PC-3 (cell line): Measurements from ENCODE around the gene PUM2. TPM values are rescaled to one million over a fixed set of nuclear protein-coding genes. Genes with fewer than 3 reads are reported as not detected.

Experiments used
- ATAC-seq: fragments of 200-7000 bp; cut with Tn5 transposase; 2 replicates; pipeline ENCODE4 v1.9.1; 2020; ENCODE audit warnings: mild to moderate bottlenecking, moderate library complexity
- BruUV-seq: library from RNA; stranded (reverse); fragments of 400-500 nt; replicated peaks from 2 replicates; lab custom pipeline; 2021; lab: Mats Ljungman, UMichigan
- CTCF ChIA-PET: fragments of 300-600 bp; sonication (Branson Sonifier 250); formaldehyde crosslinking; loops from one replicate; lab custom pipeline; 2022; ENCODE audit warnings: antibody characterized with exemption; lab: Charles Lee
- POLR2A ChIA-PET: fragments of 300-600 bp; sonication (Branson Sonifier 250); formaldehyde crosslinking; loops from one replicate; lab custom pipeline; 2022; ENCODE audit warnings: antibody characterized with exemption; ENCODE audit not compliant: unreplicated experiment; lab: Charles Lee
- DNase-seq: peaks from one replicate; pipeline ENCODE4 v3.0.0-alpha.2; 2015
- H2AFZ ChIP-seq: fragments of 300-600 bp; sonication (generic); 2 replicates; pipeline ENCODE4 v1.6.0; 2016; ENCODE audit warnings: antibody characterized with exemption, low read length
- H3F3A ChIP-seq: fragments of 300-600 bp; sonication (generic); one replicate; pipeline ENCODE4 v1.6.0; 2017; ENCODE audit warnings: antibody characterized with exemption, low read length, control low read depth, mild to moderate bottlenecking; ENCODE audit not compliant: unreplicated experiment
- H3K27ac ChIP-seq: fragments of 300-600 bp; sonication (generic); 2 replicates; pipeline ENCODE4 v1.5.1; 2016; ENCODE audit warnings: mild to moderate bottlenecking, low read length
- H3K27me3 ChIP-seq: fragments of 300-600 bp; sonication (generic); 2 replicates; pipeline ENCODE4 v1.6.1; 2016; ENCODE audit warnings: low read length, mixed read lengths
- H3K36me3 ChIP-seq: fragments of 300-600 bp; sonication (generic); 2 replicates; pipeline ENCODE4 v1.6.1; 2016; ENCODE audit warnings: low read depth, mixed run types, low read length, mixed read lengths
- H3K4me1 ChIP-seq: fragments of 300-600 bp; sonication (generic); 2 replicates; pipeline ENCODE4 v1.5.1; 2016; ENCODE audit warnings: low read length; ENCODE audit not compliant: insufficient read depth
- H3K4me2 ChIP-seq: fragments of 300-600 bp; sonication (generic); 2 replicates; pipeline ENCODE4 v1.6.0; 2016; ENCODE audit warnings: low read length
- H3K4me3 ChIP-seq: fragments of 300-600 bp; sonication (generic); 2 replicates; pipeline ENCODE4 v1.5.1; 2016; ENCODE audit warnings: mild to moderate bottlenecking, low read length, mixed read lengths
- H3K79me2 ChIP-seq: fragments of 300-600 bp; sonication (generic); 2 replicates; pipeline ENCODE4 v1.6.1; 2017; ENCODE audit warnings: low read length, mixed read lengths
- H3K9ac ChIP-seq: fragments of 300-600 bp; sonication (generic); 2 replicates; pipeline ENCODE4 v1.6.0; 2016; ENCODE audit warnings: mild to moderate bottlenecking, low read length
- H3K9me2 ChIP-seq: fragments of 300-600 bp; sonication (generic); replicated peaks from 2 replicates; pipeline ENCODE4 v1.6.1; 2016; ENCODE audit warnings: mixed run types, low read length, mixed read lengths
- H3K9me3 ChIP-seq: fragments of 300-600 bp; sonication (generic); 2 replicates; pipeline ENCODE4 v1.6.1; 2016; ENCODE audit warnings: low read length, mixed read lengths
- H4K20me1 ChIP-seq: fragments of 300-600 bp; sonication (generic); 2 replicates; pipeline ENCODE4 v1.6.1; 2016; ENCODE audit warnings: low read length, mixed read lengths
- EZH2 ChIP-seq: fragments of 300-600 bp; sonication (generic); IDR thresholded peaks from one replicate; pipeline ENCODE4 v1.6.1; 2017; ENCODE audit warnings: antibody characterized with exemption, mild to moderate bottlenecking, low read length; ENCODE audit not compliant: unreplicated experiment
- EZH2phosphoT487 ChIP-seq: fragments of 300-600 bp; sonication (generic); IDR thresholded peaks from 2 replicates; pipeline ENCODE4 v1.6.1; 2018; ENCODE audit warnings: mild to moderate bottlenecking, antibody characterized with exemption, low read length, borderline replicate concordance
- intact Hi-C: fragments of 100-400 bp; cut with micrococcal nuclease; formaldehyde crosslinking; loops from 2 replicates; pipeline ENCODE4 v1.9.0; 2023
- total RNA-seq: library from RNA; depleted of rRNA; stranded (reverse); fragments of >200 nt; gene quantifications from 2 replicates; pipeline ENCODE4 v1.2.3, GENCODE V29; 2014
- TF ChIP-seq, protein P1 (sequence below): fragments of 300-600 bp; sonication (generic); conservative IDR thresholded peaks from 2 replicates; pipeline ENCODE4 v1.5.1; 2017; ENCODE audit warnings: antibody characterized with exemption, low read depth, mild to moderate bottlenecking, low read length

The PUM2 gene
- total RNA-seq, 1 experiment from 2014 or later = 14.9 TPM

- BruUV-seq = no TSS peak
- POLR2A ChIA-PET = no interaction called here
Observed at GRCh38 chr2:20353241-20353992, 2.8 kb upstream of the PUM2 start.

DNA sequence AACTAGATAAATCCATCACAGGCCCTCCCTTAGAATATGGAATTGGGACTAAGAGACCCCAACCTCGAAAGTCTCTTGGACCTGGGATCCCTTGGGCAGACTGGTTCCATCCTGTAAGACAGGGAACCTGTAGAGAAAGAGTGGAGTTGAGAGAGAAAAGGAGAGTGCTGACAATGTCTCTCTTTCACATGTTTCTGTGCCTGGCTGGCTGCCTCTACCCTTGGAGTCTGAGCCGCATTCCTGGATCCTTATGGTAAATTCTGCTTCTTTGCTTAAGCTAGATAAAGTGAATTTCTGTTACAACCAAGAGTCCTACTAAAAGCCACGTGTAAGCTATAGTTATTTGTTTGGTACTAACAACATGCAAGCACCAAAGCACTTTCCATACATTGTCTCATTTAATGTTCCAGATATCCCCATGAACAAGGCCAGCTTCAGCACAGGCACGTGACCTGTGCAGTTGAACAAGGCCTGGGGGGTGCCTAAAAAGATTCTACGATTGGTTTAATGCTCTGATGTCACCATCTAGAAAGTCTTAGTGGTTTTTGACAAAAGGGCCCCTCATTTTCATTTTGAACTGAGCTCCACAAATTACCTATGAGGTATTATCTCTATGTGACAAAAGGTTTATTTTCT lies 2.1 kb upstream of the PUM2 start:
- H3K27ac ChIP-seq = no peak overlapping the region
- peaks cover 28% of the 10 kb centered on the region for H3K79me2 ChIP-seq
- H3F3A ChIP-seq = no peaks in the 10 kb centered on the region
- no peaks in the 10 kb centered on the region for H3K9me3 ChIP-seq
- H2AFZ ChIP-seq = no peak overlapping the region
- ChIA-PET POLR2A (no interaction called here), CTCF (no interaction called here)
- H3K4me1 ChIP-seq = peaks cover 27% of the 10 kb centered on the region
- peaks cover 3% of the 10 kb centered on the region; the same call in 1 of the 2 replicates for H3K36me3 ChIP-seq
- H3K27me3 ChIP-seq = no peaks in the 10 kb centered on the region
- H3K4me2 ChIP-seq = no peak overlapping the region
- no peak overlapping the region for H3K4me3 ChIP-seq
- peaks cover 21% of the 10 kb centered on the region for H4K20me1 ChIP-seq
- no TSS peak for BruUV-seq
- TF ChIP-seq, protein P1, sequence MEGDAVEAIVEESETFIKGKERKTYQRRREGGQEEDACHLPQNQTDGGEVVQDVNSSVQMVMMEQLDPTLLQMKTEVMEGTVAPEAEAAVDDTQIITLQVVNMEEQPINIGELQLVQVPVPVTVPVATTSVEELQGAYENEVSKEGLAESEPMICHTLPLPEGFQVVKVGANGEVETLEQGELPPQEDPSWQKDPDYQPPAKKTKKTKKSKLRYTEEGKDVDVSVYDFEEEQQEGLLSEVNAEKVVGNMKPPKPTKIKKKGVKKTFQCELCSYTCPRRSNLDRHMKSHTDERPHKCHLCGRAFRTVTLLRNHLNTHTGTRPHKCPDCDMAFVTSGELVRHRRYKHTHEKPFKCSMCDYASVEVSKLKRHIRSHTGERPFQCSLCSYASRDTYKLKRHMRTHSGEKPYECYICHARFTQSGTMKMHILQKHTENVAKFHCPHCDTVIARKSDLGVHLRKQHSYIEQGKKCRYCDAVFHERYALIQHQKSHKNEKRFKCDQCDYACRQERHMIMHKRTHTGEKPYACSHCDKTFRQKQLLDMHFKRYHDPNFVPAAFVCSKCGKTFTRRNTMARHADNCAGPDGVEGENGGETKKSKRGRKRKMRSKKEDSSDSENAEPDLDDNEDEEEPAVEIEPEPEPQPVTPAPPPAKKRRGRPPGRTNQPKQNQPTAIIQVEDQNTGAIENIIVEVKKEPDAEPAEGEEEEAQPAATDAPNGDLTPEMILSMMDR = no peak
- no peak for TF ChIP-seq EZH2
- TF ChIP-seq EZH2phosphoT487 = no peak
- intact Hi-C loops = no loop called here
- no peak for DNase-seq
- ATAC-seq = no peak
- H3K9ac ChIP-seq = no peak overlapping the region
- no peaks in the 10 kb centered on the region for H3K9me2 ChIP-seq

More at GRCh38 chr2:20353241-20353992, 2.8 kb upstream of the PUM2 start:
- peaks cover 16% of the 10 kb centered on the region for H4K20me1 ChIP-seq
- H2AFZ ChIP-seq = no peak overlapping the region
- CTCF ChIA-PET = no interaction called here
- H3K9ac ChIP-seq = no peak overlapping the region
- intact Hi-C loops = no loop called here
- no peak overlapping the region for H3K27ac ChIP-seq
- H3K4me3 ChIP-seq = no peak overlapping the region
- peak; percentile 18 for DNase-seq
- H3F3A ChIP-seq = no peaks in the 10 kb centered on the region
- no peaks in the 10 kb centered on the region for H3K27me3 ChIP-seq
- H3K4me2 ChIP-seq = no peak overlapping the region
- no peak for ATAC-seq
- peaks cover 21% of the 10 kb centered on the region for H3K79me2 ChIP-seq
- H3K9me2 ChIP-seq = no peaks in the 10 kb centered on the region
- no peaks in the 10 kb centered on the region for H3K9me3 ChIP-seq
- peaks cover 1% of the 10 kb centered on the region; the same call in 1 of the 2 replicates for H3K36me3 ChIP-seq
- TF ChIP-seq EZH2 = no peak
- TF ChIP-seq, protein P1 = no peak
- no peak for TF ChIP-seq EZH2phosphoT487
- H3K4me1 ChIP-seq = peaks cover 23% of the 10 kb centered on the region

GRCh38 chr2:20352230-20352578 lies 1.6 kb upstream of the PUM2 start:
- Histone ChIP-seq H3K27ac (no peak overlapping the region), H3K9ac (peak overlapping the region; percentile 86; the same call in 1 of the 2 replicates)

More at GRCh38 chr2:20352230-20352578, 1.6 kb upstream of the PUM2 start:
- ChIA-PET CTCF (no interaction called here), POLR2A (no interaction called here)
- peak overlapping the region; percentile 94; the same call in 1 of the 2 replicates for H3K4me2 ChIP-seq
- intact Hi-C loops = no loop called here
- TF ChIP-seq EZH2phosphoT487 (no peak), EZH2 (no peak)
- TF ChIP-seq, protein P1 = no peak
- H3F3A ChIP-seq = no peaks in the 10 kb centered on the region
- H3K4me3 ChIP-seq = no peak overlapping the region
- no peak overlapping the region for H2AFZ ChIP-seq
- peaks cover 3% of the 10 kb centered on the region; the same call in 1 of the 2 replicates for H3K36me3 ChIP-seq
- no peaks in the 10 kb centered on the region for H3K9me2 ChIP-seq
- H3K4me1 ChIP-seq = peaks cover 32% of the 10 kb centered on the region
- no peaks in the 10 kb centered on the region for H3K9me3 ChIP-seq
- H4K20me1 ChIP-seq = peaks cover 26% of the 10 kb centered on the region
- peaks cover 33% of the 10 kb centered on the region for H3K79me2 ChIP-seq
- BruUV-seq = no TSS peak
- ATAC-seq = no peak
- H3K27me3 ChIP-seq = no peaks in the 10 kb centered on the region
- no peak for DNase-seq
